Kidney (tissue), 14 donors: ENCODE results near the gene IFT74. TPM values are rescaled to one million over a fixed set of nuclear protein-coding genes. Genes with fewer than 3 reads are reported as not detected.

ENCODE experiments used
- DNase-seq, 5 donors: peaks; one replicate each; pipeline ENCODE4 v3.0.0-alpha.2; 2013 to 2020
- FAIRE-seq: peaks from 2 replicates; lab custom pipeline; 2012; peaks lifted over from hg19 to GRCh38; lab: Jason Lieb, UNC
- H3K27ac ChIP-seq, 2 donors: one replicate each; pipeline ENCODE4 v1.7.0; 2013; ENCODE audit warnings: low read depth in 2 of 2, low read length in 2 of 2, inconsistent platforms in 1 of 2
- H3K27me3 ChIP-seq: one replicate; pipeline ENCODE4 v1.7.1; 2013; ENCODE audit warnings: low read length, inconsistent platforms; ENCODE audit not compliant: control insufficient read depth, insufficient read depth
- H3K36me3 ChIP-seq, 3 donors: one replicate each; pipeline versions ENCODE4 v1.7.0 to v1.7.1; 2013; ENCODE audit warnings: low read length in 3 of 3, control low read depth in 1 of 3, inconsistent platforms in 1 of 3; ENCODE audit not compliant: insufficient read depth in 3 of 3, control insufficient read depth in 2 of 3
- H3K4me1 ChIP-seq, 3 donors: one replicate each; pipeline versions ENCODE4 v1.7.0 to v1.7.1; 2013; ENCODE audit warnings: low read length in 3 of 3, inconsistent platforms in 1 of 3, low read depth in 1 of 3; ENCODE audit not compliant: control insufficient read depth in 2 of 3, insufficient read depth in 2 of 3
- H3K4me3 ChIP-seq, 3 donors: one replicate each; pipeline versions ENCODE4 v1.7.0 to v1.8.1; 2013; ENCODE audit warnings: low read length in 3 of 3, control low read depth in 1 of 3, inconsistent platforms in 1 of 3
- H3K9ac ChIP-seq, 3 donors: one replicate each; pipeline versions ENCODE4 v1.7.0 to v1.7.1; 2013; ENCODE audit warnings: low read length in 3 of 3, control low read depth in 1 of 3, inconsistent platforms in 1 of 3
- H3K9me3 ChIP-seq, 3 donors: one replicate each; pipeline versions ENCODE4 v1.7.0 to v1.7.1; 2013; ENCODE audit warnings: low read length in 3 of 3, control low read depth in 1 of 3, inconsistent platforms in 1 of 3; ENCODE audit not compliant: control insufficient read depth in 2 of 3, insufficient read depth in 1 of 3
- CTCF ChIP-seq: IDR thresholded peaks from 3 replicates; pipeline ENCODE4 v1.5.1; 2012; ENCODE audit warnings: mild to moderate bottlenecking, moderate library complexity, borderline replicate concordance; ENCODE audit not compliant: insufficient read depth; ENCODE audit errors: extremely low read depth
- intact Hi-C: fragments of 100-400 bp; cut with DNase I; formaldehyde crosslinking; loops from one replicate; pipeline ENCODE4 v1.11.1; 2022
- polyA plus RNA-seq: library from polyadenylated mRNA; stranded (reverse); fragments of 350-450 nt; fragmentation: Illumina TruSeq; extraction: RNeasy Lipid Tissue Mini Kit (QIAGEN cat#74804); gene quantifications from one replicate; pipeline ENCODE4 v1.2.3, GENCODE V29; 2014; ENCODE audit warnings: low read depth, low replicate concordance; ENCODE audit not compliant: insufficient read depth
- total RNA-seq: library from RNA; stranded (reverse); fragmentation: NEBNext Ultra II Directional; extraction: Animal tissue kit (Norgen Biotek cat#: 25700); gene quantifications from one replicate; pipeline ENCODE4 v1.2.1, GENCODE V29; 2021
- donor health status: control.
- donor health status: control.
- donor health status: control.
- donor health status: control.
- donor health status: control.
- donor health status: DM: yes; HTN: yes; CAD: no.
- donor health status: Normal renal cell carcinoma (clear cell type).

The IFT74 gene
- total and polyA plus RNA-seq, 2 donors from 2014 or later, result 14.1 to 23.5 TPM

GRCh38 chr9:26945591-26945990 lies 10.6 kb upstream of the IFT74 start:
- Histone ChIP-seq H3K4me3 (peak overlapping the region; percentile 95 to 98 (median 96)), H3K36me3 (no peaks in the 10 kb centered on the region), H3K27me3 (no peaks in the 10 kb centered on the region), H3K4me1 (peaks cover 0 to 3% (median 0%) of the 10 kb centered on the region in 3 donors), H3K27ac (no peak overlapping the region), H3K9ac (peak overlapping the region in 1 of 3 donors; percentile 86), H3K9me3 (no peaks in the 10 kb centered on the region)
- FAIRE-seq, result no peak
- DNase-seq, result peak in 1 of 5 donors; percentile 30
- intact Hi-C loops, result no loop called here
- no peak for TF ChIP-seq CTCF

GRCh38 chr9:26946753-26947727 lies 9.2 kb upstream of the IFT74 start, which contains the start of gene PLAA:
Gene PLAA, minus strand, starts transcription at chr9:26947242. Its CDS starts 197 bp downstream, at chr9:26947045.
- no peaks in the 10 kb centered on the region for H3K36me3 ChIP-seq
- FAIRE-seq, result no peak

GRCh38 chr9:26947736-26948135 lies 8.5 kb upstream of the IFT74 start:
- DNase-seq, result peak in 1 of 5 donors; percentile 22
- intact Hi-C loops, result no loop called here
- TF ChIP-seq CTCF, result no peak
- Histone ChIP-seq H3K4me1 (peaks cover 0 to 3% (median 0%) of the 10 kb centered on the region in 3 donors), H3K27ac (peak overlapping the region in 1 of 2 donors; percentile 99), H3K36me3 (no peaks in the 10 kb centered on the region), H3K9me3 (no peaks in the 10 kb centered on the region), H3K4me3 (peak overlapping the region; percentile 95 to 98 (median 96)), H3K27me3 (no peaks in the 10 kb centered on the region), H3K9ac (peak overlapping the region; percentile 86 to 92 (median 86))
- no peak for FAIRE-seq

More at GRCh38 chr9:26946753-26947727, 9.2 kb upstream of the IFT74 start, which contains the start of gene PLAA:
- TF ChIP-seq CTCF, result no peak
- intact Hi-C loops, result no loop called here
- Histone ChIP-seq H3K4me3 (peak within 1 kb of the TSS; percentile 95 to 98 (median 96)), H3K9me3 (no peaks in the 10 kb centered on the region), H3K27me3 (no peaks in the 10 kb centered on the region), H3K27ac (peak within 1 kb of the TSS; percentile 99), H3K9ac (peak within 1 kb of the TSS; percentile 86 to 92 (median 86)), H3K4me1 (peaks cover 0 to 3% (median 0%) of the 10 kb centered on the region in 3 donors)
- peak; percentile 91 to 97 (median 96) for DNase-seq
